CD4-positive, alpha-beta T cell treated with Interleukin-4 for 1 hour (primary cell): Measurements from ENCODE around the gene GALNT11.

ENCODE experiments used
- DNase-seq, 2 donors: peaks; one replicate each; pipeline ENCODE4 v3.0.0-alpha.2; 2020 to 2022

Gene GALNT11

DNA sequence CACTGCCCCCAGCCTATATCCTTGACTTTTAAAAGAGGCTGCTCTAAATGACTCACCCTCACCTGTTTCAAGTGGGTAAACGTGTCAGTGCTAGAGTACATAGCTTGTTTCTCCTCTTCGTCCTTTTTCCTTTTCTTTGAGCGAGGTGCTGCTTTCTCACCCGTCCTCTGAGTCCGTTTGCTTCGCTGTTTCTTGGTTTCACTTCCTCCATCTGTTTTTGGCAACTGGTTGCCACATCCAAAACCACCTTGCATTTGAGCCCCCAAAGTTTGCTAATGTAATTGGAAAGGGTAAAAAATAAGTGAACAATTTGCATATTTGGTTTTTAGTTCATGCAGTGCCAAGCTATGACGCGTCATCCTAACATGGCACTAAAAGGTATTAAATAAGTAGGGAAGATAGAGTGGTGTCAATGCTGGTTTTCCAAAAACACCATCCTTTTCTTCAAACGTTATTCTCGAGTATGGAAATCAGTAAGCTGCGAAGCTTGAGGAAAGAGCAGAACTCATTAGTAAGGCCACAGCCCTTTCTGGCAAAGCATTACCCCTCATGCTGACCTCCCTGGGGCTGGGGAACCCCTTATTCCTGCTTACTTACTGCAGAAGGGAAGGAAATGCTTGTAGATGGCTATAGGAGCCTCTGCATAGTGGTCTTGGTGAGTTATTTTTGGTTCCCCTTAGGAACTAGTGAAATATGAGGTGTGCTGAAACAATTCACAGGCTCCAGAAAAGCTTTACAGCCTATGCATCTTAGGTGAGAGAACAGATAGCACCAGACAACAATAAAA is 133.5 kb downstream of the GALNT11 start:
- peak in 1 of 2 donors; percentile 49 for DNase-seq

- DNase-seq, result no peak
Measured at GRCh38 chr7:152161171-152161570, 135.7 kb downstream of the GALNT11 start.

DNA sequence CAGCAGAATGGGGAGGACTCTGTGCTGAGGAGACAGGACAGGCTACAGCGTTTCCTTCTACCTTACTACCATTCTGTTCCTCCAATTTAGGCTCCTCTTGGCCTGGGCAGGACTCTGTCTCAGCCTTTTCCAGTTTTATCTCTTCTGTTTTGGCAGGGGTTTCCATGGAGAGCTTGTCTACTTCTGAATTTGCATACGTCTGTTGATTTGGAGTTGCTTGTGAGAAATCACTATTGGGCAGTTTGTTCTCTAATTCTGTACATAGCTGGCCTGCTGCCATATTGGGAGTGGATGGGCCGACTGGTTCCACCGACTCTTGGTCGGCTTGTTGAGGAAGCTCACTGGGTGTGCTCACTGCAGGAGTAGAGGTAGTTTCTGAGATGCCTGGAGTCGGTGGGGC is 136.8 kb downstream of the GALNT11 start:
- DNase-seq, result no peak
